Activated T-cell treated with anti-CD3 and anti-CD28 coated beads, Interleukin-2, amount 50 U/mL, for 1 hour (primary cell): ENCODE measurements around the gene TOGARAM2.

Experiments used
- DNase-seq: peaks from one replicate; pipeline ENCODE4 v3.0.0-alpha.2; 2020

Gene TOGARAM2

DNA sequence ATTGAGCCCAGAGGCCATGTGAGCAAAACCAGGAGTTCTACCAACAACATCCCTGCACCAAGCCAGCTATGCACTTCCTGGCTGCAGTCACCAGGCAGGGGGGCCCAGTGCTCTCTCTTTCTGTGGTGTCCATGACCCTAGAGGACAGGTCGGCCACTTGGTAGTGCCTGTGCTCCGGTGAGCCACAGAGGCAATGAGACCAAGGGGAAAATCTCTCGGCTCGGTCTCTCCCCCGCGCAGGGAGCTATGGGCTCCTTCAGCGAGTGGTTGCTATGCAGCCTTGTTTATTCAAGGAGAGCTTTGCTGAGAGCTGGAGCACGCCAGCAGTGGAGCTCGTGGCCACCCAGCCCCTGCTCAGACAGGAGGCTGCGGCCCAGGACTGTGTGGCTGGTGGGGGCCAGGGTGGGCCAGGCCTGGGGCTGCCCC, at the start of gene TOGARAM2:
TSS of gene TOGARAM2 (plus strand) at position 283 of the 426 bp plus-strand sequence. CDS start 13,537 bp downstream, outside the sequence.
- no peak for DNase-seq

DNA sequence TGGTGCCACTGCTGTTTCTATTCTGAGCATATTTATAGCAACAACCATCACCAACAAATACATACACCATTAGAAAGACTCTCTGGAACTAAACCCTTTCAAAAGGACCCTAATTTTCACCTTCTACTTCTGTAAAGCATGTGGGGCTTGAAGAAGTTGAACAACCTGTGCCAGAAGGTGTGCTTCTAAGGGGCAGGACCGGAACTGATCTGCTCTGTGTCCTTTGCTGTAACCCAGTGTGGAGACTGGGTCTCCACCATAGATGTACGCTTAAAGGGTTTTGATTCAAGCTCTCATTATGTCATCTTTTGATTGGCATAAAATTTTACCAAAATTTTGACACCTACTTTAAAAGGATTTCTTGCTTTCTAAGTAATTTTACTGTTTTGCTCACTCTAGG, 46.3 kb upstream of the TOGARAM2 start:
- no peak for DNase-seq

DNA sequence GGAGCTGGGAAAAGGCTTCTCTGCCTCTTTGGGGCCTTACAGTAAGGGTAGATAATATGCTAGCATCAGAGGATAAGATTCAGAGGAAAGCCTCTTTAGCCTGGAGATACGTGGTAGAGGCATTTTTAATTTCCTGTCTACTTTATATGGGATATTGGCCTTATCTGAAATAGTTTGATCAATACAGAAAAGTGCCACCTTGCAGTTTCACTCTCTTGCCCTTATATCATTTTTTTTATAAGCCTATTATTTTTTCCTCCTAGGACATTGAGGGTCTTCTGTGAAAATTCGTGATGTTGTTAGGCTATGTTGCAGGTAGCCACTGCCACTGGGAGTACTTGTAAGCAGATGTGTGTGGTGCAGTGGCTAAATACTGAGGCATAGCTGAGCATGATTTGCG, 40.1 kb upstream of the TOGARAM2 start:
- no peak for DNase-seq

DNA sequence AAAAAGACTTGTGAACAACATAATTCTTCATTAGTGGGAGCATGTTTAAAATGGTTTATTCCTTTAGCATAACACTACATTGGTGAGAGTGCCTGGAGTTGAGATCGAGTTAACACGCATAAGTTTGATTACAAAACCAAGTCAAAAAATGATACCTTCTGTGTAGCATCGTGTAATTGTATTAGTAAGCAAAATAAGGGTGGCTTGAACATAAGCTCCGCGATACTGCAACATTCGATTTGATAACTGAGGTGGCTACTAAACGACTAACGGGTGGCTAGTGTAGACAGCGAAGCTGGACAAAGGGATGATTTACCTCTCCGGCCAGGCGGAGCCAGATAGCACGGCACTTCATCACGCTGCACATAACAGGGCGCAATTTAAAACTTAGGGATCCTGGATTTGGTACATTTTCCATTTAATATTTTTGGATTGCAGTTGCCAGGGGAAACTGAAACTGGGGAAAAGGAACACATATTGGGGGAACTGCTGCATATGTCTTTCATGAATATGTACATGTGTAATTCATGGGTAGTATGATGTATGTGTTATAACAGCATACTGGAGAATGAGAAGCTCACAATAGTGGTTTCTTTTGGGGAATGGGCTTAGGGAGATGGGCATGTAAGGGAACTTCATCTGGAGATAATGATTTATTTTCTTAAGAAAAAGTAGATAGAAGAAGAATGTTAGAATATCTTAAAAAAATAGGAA, 36.4 kb upstream of the TOGARAM2 start:
- DNase-seq: no peak

DNA sequence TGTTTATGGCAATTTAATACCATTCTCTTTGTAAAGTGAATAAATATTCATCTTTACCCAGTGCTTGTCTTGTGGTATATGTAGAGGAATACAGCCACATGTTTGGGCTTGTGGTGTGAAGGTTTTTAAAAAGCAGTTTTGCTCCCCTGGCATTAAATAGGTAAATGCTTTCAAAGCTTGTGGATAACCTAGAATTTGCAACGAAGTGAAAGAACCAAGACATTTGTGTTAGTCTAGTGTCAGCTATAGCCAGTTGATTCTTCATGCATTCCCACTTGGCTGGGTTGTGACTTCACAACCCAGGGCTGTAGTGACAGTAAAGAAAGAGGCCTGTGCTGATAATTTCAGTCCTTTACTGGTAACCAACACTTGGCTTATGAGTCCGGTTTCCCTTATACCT, 32.9 kb upstream of the TOGARAM2 start:
- no peak for DNase-seq

DNA sequence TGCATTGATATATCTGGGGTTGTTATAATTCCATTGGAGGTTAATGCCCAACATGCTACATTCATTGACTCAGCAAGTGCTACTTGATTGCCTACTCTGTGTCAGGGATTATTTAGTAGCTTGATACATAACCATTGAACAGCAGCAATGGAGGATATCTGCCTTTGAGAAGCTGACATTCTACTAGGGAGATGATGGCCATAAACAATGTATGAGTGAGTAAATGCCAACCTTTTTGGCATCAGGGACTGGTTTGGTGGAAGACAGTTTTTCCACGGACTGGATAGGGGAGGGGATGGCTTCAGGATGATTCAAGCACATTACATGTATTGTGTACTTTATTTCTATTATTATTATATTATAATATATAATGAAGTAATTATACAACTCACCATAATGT, 31.9 kb upstream of the TOGARAM2 start:
- DNase-seq: no peak

DNA sequence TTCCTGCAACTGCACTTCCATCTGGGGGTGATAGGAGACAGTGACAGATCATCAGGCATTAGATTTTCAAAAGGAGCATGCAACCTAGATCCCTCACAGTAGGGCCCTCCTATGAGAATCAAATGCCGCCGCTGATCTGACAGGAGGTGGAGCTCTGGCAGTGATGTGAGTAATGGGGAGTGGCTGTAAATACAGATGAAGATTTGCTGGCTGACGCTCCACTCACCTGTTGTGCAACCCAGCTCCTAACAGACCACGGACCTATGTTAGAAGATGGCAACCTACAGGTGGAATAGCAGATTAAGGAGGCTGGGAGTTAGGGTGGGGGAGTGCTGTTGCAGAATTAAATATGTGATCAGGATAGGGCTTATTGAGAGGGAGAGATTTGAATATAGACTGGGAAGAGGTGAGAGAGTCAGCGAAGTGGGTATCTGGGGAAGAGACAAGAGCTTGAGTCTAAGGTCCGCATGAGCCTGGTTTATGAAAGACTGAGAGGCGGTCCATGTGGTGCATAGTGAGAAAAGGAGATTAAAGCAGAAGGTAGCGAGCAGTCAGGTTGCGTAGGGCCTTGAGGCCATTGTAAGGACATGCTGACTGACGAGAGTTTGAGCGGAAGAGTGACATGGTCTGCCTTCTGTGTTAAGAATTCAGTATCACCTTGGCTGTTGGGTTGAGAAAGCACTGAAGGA, 31.3 kb upstream of the TOGARAM2 start:
- DNase-seq: no peak

DNA sequence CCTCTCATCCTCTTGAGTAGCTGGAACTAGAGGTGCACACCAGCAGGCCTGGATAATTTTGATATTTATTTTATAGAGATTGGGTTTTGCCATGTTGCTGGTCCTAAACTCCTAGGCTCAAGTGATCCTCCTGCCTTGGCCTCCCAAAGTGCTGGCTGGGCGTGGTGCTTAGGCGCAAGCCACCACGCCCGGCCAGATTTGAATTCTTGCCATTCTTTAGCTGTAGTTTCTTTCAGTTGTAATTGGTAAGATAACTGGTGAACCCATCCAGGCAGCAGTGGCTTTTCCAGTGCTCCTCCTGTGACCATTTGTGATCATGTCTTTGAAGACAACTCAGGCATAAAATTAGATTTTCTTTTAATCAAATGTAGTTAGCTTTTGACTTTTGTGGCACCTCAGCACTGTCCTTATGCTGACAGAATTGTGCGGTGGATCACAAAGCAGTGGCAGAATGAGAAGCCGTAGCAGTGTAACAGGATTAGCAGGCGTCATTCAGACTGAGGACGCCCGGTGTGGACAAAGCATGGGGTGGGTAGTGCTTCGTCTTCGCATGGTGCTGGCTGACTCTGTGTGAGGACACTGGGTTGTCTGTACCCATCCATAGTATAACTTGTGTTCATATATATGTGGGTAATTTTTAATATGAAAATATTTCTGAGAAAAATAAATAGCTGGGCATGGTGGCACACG, 30.0 kb upstream of the TOGARAM2 start:
- no peak for DNase-seq

DNA sequence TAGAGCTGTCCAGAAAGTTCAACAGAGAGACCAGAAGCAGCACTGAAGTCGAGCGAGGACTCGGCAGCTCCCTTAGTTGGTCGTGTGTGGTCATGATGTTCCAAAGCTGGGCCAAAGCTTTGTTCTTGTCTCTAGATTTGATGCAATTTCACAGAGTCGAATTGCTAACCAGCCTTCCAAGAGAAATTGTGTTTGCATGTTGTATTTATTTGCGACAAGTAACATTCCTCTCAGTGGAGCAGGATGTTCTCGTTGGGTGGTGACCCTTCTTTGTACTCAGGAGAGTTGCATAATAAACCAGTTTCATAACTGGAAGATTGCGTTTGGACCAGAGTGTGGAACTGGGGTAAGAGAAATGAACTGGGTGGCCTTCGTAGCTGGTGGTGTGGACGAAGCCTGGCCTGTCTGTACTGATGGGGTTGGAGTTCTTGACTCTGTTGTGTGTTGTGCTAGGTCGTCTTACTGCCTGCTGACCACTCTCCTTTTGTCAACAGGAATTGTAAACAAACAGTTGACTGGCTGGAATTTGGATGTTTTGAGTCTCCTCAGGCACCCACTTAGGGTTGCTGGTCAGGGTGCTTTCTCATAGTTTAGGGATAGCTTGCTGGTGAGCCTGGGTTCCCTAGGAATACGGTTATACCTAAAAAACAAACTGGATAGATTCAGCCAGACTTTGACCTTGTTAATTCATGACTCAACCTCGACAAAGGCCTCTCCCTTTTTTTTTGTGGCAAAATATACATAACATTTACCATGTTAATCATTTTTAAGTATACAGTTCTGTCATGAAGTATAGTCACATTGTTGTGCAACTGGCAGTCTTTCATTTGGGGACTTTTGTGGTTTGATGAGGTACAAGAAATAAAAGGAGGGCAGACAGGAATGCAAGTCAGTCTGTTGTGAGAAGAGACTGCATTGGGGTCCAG, 28.9 kb upstream of the TOGARAM2 start:
- no peak for DNase-seq

DNA sequence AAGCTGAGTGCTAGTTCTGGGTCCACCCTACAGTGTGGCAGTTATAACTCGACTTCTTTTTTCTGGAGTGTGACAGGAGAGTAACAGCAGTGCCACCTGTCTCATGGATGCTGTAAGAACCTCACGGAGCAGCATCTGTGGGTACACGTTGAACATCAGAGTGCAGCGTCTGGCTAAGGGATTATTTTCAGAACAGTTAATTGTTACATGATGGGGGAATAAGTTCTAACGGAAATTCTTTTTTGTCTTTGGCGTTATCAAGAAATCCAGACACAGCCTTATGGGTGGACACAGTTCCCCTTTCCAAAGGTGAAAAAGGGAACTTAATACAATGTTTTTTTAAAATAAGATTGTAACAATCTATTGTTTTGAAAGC, 28.3 kb upstream of the TOGARAM2 start:
- DNase-seq: no peak

DNA sequence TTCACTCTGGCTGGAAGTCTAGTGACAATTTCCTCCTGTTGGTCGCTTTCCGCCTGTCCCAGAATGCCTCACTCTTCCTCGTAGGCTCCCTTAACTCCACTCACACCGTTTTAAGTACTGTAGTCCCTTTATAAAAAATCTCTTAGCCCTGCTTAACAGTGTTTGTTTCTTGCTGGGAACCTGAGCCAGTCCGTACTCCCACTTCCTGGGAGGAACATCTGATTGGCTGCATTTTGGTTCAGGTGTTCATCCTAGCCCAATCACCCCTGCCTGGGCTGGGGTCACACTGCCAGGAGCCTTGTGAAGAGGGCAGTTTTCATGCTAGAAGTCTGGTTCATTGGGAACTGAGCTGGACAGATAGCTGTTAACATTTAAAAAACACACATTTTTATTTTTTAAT, 25.6 kb upstream of the TOGARAM2 start:
- DNase-seq: no peak

DNA sequence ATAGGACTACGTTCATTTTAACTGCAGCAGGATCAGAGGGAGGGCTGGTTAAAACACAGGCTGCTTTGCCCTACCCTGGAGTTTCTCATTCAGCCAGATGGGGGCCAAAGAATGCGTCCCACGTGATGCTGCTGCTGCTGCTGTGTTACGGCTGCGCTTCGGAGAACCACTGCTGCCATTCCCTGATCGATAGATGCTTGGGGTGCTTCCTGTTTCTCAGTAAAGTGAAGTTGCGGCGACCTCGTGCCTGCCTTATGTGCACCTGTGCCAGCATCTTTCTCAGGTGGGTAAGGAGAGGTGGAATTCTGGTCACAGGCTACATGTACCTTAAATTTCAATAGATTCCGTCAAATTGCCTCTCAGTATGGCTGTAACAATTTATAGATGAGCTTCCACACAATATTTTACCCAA, 24.7 kb upstream of the TOGARAM2 start:
- peak; percentile 62 for DNase-seq

DNA sequence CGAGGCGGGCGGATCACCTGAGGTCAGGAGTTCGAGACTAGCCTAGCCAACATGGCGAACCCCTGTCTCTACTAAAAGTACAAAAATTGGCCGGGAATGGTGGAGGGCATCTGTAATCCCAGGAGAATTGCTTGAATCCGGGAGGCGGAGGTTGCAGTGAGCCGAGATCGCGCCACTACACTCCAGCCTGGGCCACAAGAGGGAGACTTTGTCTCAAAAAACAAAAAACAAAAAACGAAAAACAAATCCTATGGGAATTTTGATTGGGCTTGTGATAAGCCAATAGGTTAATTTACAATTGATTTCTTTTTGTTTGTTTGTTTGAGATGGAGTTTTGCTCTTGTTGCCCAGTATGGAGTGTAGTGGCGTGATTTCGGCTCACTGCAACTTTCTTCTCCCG, 24.2 kb upstream of the TOGARAM2 start:
- DNase-seq: peak; percentile 37

DNA sequence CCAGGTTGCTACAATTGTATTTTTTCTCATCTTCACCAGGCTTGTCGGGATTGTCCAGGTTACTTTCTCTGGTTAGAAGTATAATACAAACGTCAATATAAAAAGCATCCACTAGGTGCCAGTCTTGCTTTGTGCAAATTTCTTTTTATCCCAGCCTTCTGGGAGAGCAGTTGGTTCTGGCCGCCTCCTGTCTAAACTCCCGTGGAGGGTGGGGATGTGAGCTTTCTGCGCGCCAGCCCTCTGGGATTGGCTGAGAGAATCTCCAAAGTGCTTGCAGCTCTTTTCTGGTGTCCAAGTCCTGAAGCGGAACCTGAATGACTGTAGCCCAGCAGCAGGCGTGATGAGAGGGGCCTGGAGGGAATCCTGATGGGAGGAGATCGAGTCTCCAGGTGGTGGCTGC, 22.4 kb upstream of the TOGARAM2 start:
- DNase-seq: peak; percentile 39

DNA sequence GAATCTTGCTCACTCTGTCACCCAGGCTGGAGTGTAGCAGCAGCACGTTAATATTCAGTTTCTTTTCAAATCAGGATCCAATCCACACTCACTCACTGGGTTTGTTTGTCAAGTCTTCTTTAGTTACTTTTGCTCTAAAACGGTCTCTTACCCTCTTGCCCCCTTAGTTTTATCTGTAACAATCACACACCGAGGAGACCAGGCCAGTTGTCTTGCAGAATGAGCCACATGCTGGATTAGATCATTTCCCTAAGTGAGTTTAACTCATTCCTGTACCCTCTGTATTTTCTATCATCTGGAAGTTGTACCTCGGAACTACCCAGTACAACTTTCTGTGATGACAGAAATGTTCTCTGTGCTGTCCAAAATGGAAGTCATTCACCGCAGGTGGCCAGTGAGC, 20.7 kb upstream of the TOGARAM2 start:
- no peak for DNase-seq

DNA sequence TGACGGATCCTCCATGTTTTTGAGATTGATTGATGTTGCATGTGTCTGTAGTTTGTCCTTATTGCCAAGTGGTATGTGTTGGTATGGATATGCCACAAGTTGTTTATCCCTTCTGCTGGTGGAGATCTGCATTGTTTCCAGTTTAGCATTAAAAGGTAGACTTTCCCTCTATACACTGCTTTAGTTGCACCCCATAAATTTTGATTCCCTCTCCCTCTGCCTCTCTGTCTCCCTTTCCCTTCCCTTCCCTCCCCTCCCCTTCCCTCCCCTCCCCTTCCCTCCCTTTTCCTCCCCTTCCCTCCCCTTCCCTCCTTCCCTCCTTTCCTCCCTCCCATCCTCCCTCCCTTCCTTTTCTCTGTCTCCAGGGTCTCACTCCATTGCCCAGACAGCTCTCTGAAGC, 18.6 kb upstream of the TOGARAM2 start:
- DNase-seq: no peak

DNA sequence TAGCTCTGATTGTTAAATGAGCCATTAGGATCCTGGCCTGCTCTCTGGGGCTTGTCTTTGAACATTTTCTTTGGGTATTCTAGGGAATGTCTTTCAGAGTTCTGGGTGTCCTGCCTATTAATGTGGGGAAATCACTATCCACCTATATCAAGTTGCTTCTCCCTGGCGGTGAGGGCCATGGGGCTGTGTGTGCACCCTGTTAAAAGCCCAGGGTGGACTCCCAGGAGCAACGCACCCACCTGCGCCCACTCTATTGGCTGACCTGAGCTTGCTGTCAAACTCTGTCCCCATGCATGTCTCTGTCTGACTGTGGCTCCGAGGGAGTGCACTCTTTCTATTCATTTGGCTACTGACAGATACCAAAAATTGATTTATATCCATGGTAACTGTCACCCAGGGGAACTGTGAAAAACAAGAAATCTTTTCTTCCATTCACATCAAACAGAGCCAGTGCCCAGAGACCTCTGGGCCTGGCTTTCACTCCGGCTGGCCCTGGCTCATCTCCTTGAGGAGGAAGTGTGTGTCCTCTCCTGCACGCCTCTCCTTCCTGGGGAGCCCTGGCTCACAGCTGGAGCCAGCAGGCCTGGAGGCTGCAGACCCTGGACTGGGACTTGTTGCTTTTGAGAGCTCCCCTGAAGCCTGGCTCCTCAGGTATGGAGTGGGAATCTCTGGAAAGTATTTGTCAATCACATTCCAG, 10.5 kb upstream of the TOGARAM2 start:
- DNase-seq: no peak

DNA sequence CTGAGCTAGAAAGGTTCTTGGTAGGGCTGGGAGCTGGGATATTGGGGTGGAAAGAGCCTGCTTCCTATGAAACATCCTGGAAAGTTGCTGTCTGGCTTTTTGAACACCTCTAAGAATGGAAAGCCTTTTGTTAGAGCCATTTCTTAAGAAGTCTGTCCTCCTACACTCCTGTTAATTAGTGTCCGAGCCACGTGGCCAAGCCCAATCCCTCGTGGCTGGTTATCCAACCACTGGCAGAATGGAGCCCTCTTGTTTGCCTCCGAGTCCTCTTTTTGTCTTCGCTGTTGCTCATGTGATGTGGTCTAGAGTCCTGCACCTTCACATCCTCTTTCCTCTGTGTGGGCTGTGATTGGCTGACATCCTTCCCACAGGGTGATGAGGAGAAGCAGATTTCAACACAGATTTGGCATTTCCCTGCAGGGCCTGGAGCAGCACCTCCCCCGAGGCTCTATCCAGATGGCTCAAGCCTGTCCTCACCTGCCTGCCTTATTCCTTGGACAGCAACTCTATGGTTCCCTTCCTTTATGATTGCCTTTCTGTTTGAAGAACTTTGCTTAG, 8.2 kb upstream of the TOGARAM2 start:
- no peak for DNase-seq

DNA sequence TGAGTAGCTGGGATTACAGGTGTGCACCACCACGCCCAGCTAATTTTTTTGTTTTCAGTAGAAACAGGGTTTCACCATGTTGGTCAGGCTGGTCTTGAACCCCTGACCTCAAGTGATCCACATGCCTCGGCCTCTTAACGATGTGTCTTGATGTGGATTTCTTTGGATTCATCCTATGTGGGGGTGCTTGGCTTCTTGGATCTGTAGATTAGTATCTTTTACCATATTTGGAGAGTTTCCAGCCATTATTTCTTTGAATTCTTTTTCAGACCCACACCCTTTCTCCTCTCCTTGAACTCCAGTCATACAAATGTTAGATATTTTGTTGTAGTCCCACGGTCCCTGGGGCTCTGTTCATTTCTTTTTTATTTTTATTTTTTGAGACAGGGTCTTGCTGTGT, 6.8 kb upstream of the TOGARAM2 start:
- DNase-seq: no peak

DNA sequence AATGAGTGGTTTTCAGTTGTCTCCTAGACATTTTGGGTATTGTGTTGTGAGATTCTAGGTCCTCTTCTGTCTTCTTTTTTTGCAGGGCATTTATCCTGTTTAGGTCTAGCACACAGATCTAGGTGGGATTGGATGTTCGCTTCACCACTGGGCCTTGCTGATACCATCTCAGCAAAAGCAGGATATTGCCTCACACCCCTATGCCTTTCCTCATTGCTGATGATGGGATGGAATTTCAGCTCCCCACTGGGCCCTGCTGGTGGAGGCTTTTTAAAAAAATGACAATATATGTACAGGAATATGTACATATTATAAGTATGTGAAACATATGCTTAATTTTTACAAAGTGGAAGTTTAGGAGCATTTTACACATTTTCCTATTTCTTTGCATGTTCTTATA, 5.4 kb upstream of the TOGARAM2 start:
- no peak for DNase-seq

DNA sequence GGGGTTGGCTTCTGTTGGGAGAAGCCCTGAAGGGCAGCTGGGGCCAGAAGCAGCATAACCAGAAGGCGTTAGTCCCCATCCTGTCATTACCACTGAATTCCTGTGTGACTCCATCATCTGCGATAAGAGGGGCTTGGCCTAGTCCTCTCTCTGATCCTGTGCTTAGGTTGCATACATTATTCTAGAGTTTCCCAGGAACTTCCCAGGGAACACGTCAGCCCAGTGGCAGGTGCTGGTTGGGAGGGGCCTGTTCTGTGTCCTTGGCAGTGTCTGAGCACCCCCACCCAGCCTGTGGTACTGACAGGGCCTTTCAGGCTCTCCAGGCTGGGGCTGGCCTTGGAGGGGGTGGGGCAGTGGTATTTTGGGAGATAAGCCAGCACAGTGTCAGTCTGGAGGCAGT, 4.5 kb upstream of the TOGARAM2 start:
- no peak for DNase-seq
